ENCODE data around the gene MRPS34. TPM values are rescaled to one million over a fixed set of nuclear protein-coding genes. Genes with fewer than 3 reads are reported as not detected.
"Not testable (repeated sequence)": the region's sequence is repeated elsewhere in the genome, so short reads cannot be mapped to it uniquely, and the experiment has no call there.

The MRPS34 gene
- total RNA-seq, 1 experiment from 2014 or later, result 102 TPM

GRCh38 chr16:1807626-1808025 lies 34.7 kb upstream of the MRPS34 start:
- in situ Hi-C loops (cut with HindIII; ENCODE audit: low pct_unique_long_range_greater_than_20kb, low sequenced_read_pairs), result no loop called here
- no peak for DNase-seq (ENCODE audit: low read depth, low spot score)

GRCh38 chr16:1800701-1801100 lies 27.8 kb upstream of the MRPS34 start:
- DNase-seq (ENCODE audit: low read depth, low spot score), result no peak
- in situ Hi-C loops (cut with HindIII; ENCODE audit: low pct_unique_long_range_greater_than_20kb, low sequenced_read_pairs), result no loop called here

- DNase-seq (ENCODE audit: low read depth, low spot score); in situ Hi-C loops (cut with HindIII; ENCODE audit: low pct_unique_long_range_greater_than_20kb, low sequenced_read_pairs): not testable (repeated sequence)
Observed at GRCh38 chr16:1799263-1799662, 26.3 kb upstream of the MRPS34 start.

- in situ Hi-C loops (cut with HindIII; ENCODE audit: low pct_unique_long_range_greater_than_20kb, low sequenced_read_pairs), result no loop called here
- no peak for DNase-seq (ENCODE audit: low read depth, low spot score)
Observed at GRCh38 chr16:1794908-1795666, 22.2 kb upstream of the MRPS34 start.

- in situ Hi-C loops (cut with HindIII; ENCODE audit: low pct_unique_long_range_greater_than_20kb, low sequenced_read_pairs), result no loop called here
- DNase-seq (ENCODE audit: low read depth, low spot score), result no peak
Observed at GRCh38 chr16:1794221-1794871, 21.4 kb upstream of the MRPS34 start.

- in situ Hi-C loops (cut with HindIII; ENCODE audit: low pct_unique_long_range_greater_than_20kb, low sequenced_read_pairs), result no loop called here
- no peak for DNase-seq (ENCODE audit: low read depth, low spot score)
Observed at GRCh38 chr16:1793578-1794220, 20.8 kb upstream of the MRPS34 start, which contains the start of gene IGFALS. IGFALS (minus strand) TSS chr16:1793705; CDS start chr16:1793652, 53 bp downstream.

GRCh38 chr16:1792836-1793577 lies 20.1 kb upstream of the MRPS34 start:
- in situ Hi-C loops (cut with HindIII; ENCODE audit: low pct_unique_long_range_greater_than_20kb, low sequenced_read_pairs), result no loop called here
- DNase-seq (ENCODE audit: low read depth, low spot score), result no peak

GRCh38 chr16:1791943-1792812 lies 19.2 kb upstream of the MRPS34 start:
- no peak for DNase-seq (ENCODE audit: low read depth, low spot score)
- in situ Hi-C loops (cut with HindIII; ENCODE audit: low pct_unique_long_range_greater_than_20kb, low sequenced_read_pairs), result no loop called here

- DNase-seq (ENCODE audit: low read depth, low spot score), result no peak
- in situ Hi-C loops (cut with HindIII; ENCODE audit: low pct_unique_long_range_greater_than_20kb, low sequenced_read_pairs), result no loop called here
Observed at GRCh38 chr16:1791256-1791942, 18.5 kb upstream of the MRPS34 start.

GRCh38 chr16:1790611-1791255 lies 17.8 kb upstream of the MRPS34 start:
- in situ Hi-C loops (cut with HindIII; ENCODE audit: low pct_unique_long_range_greater_than_20kb, low sequenced_read_pairs), result no loop called here
- DNase-seq (ENCODE audit: low read depth, low spot score), result no peak

GRCh38 chr16:1790261-1790610 lies 17.3 kb upstream of the MRPS34 start:
- in situ Hi-C loops (cut with HindIII; ENCODE audit: low pct_unique_long_range_greater_than_20kb, low sequenced_read_pairs), result no loop called here
- no peak for DNase-seq (ENCODE audit: low read depth, low spot score)

GRCh38 chr16:1789643-1790045 lies 16.7 kb upstream of the MRPS34 start:
- in situ Hi-C loops (cut with HindIII; ENCODE audit: low pct_unique_long_range_greater_than_20kb, low sequenced_read_pairs), result no loop called here
- no peak for DNase-seq (ENCODE audit: low read depth, low spot score)

GRCh38 chr16:1788708-1789100 lies 15.8 kb upstream of the MRPS34 start:
- in situ Hi-C loops (cut with HindIII; ENCODE audit: low pct_unique_long_range_greater_than_20kb, low sequenced_read_pairs), result no loop called here
- no peak for DNase-seq (ENCODE audit: low read depth, low spot score)

- in situ Hi-C loops (cut with HindIII; ENCODE audit: low pct_unique_long_range_greater_than_20kb, low sequenced_read_pairs), result no loop called here
- no peak for DNase-seq (ENCODE audit: low read depth, low spot score)
Observed at GRCh38 chr16:1788095-1788707, 15.3 kb upstream of the MRPS34 start.

- no peak for DNase-seq (ENCODE audit: low read depth, low spot score)
- in situ Hi-C loops (cut with HindIII; ENCODE audit: low pct_unique_long_range_greater_than_20kb, low sequenced_read_pairs), result no loop called here
Observed at GRCh38 chr16:1787322-1788094, 14.6 kb upstream of the MRPS34 start.

- in situ Hi-C loops (cut with HindIII; ENCODE audit: low pct_unique_long_range_greater_than_20kb, low sequenced_read_pairs), result no loop called here
- no peak for DNase-seq (ENCODE audit: low read depth, low spot score)
Observed at GRCh38 chr16:1787056-1787321, 14.1 kb upstream of the MRPS34 start.

Measured in SK-MEL-5 (cell line).